SK-N-SH treated with all-trans-retinoic acid at 6 μM for 48 hours (cell line): ENCODE data around the gene GTF2A1L.

Source experiments
- ATAC-seq: fragments of 200-7000 bp; cut with Tn5 transposase; 3 replicates; pipeline ENCODE4 v1.9.1; 2020; ENCODE audit warnings: mild to moderate bottlenecking, moderate library complexity
- BACH2 ChIP-seq: fragments of 250-450 bp; sonication (Bioruptor Pico); IDR thresholded peaks from 2 replicates; pipeline ENCODE4 v1.9.0; 2021; ENCODE audit warnings: mild to moderate bottlenecking, borderline replicate concordance
- CSDC2 ChIP-seq: fragments of 250-450 bp; sonication (Bioruptor Pico); IDR thresholded peaks from 2 replicates; pipeline ENCODE4 v1.5.0; 2020; ENCODE audit warnings: mild to moderate bottlenecking, moderate library complexity
- CSRNP3 ChIP-seq: fragments of 250-450 bp; sonication (Bioruptor Pico); IDR thresholded peaks from 2 replicates; pipeline ENCODE4 v1.5.1; 2021; ENCODE audit warnings: mild to moderate bottlenecking, moderate library complexity
- ESRRG ChIP-seq: fragments of 250-450 bp; sonication (Bioruptor Pico); IDR thresholded peaks from 2 replicates; pipeline ENCODE4 v1.6.1; 2021; ENCODE audit warnings: mild to moderate bottlenecking
- GLIS3 ChIP-seq: fragments of 250-450 bp; sonication (Bioruptor Pico); IDR thresholded peaks from 2 replicates; pipeline ENCODE4 v1.5.0; 2020; ENCODE audit warnings: mild to moderate bottlenecking, moderate library complexity
- ISL1 ChIP-seq: fragments of 250-450 bp; sonication (Bioruptor Pico); IDR thresholded peaks from 2 replicates; pipeline ENCODE4 v2.1.2; 2022; ENCODE audit warnings: mild to moderate bottlenecking, moderate library complexity
- OSR1 ChIP-seq: fragments of 250-450 bp; sonication (Bioruptor Pico); IDR thresholded peaks from 2 replicates; pipeline ENCODE4 v1.8.0; 2022; ENCODE audit warnings: moderate library complexity, mild to moderate bottlenecking, inconsistent platforms
- PATZ1 ChIP-seq: fragments of 250-450 bp; sonication (Bioruptor Pico); IDR thresholded peaks from 2 replicates; pipeline ENCODE4 v1.8.0; 2020; ENCODE audit warnings: mild to moderate bottlenecking, moderate library complexity, borderline replicate concordance
- PPARA ChIP-seq: fragments of 250-450 bp; sonication (Bioruptor Pico); IDR thresholded peaks from 2 replicates; pipeline ENCODE4 v1.5.0; 2020; ENCODE audit warnings: mild to moderate bottlenecking, borderline replicate concordance
- RARB ChIP-seq: fragments of 250-450 bp; sonication (Bioruptor Pico); IDR thresholded peaks from 2 replicates; pipeline ENCODE4 v1.8.0; 2021; ENCODE audit warnings: mild to moderate bottlenecking, moderate library complexity
- SNAI2 ChIP-seq: fragments of 250-450 bp; sonication (Bioruptor Pico); IDR thresholded peaks from 2 replicates; pipeline ENCODE4 v1.5.0; 2020; ENCODE audit warnings: mild to moderate bottlenecking, moderate library complexity
- TCF4 ChIP-seq: fragments of 250-450 bp; sonication (Bioruptor Pico); IDR thresholded peaks from 2 replicates; pipeline ENCODE4 v1.8.0; 2021; ENCODE audit warnings: mild to moderate bottlenecking, moderate library complexity, borderline replicate concordance
- TSHZ2 ChIP-seq: fragments of 250-450 bp; sonication (Bioruptor Pico); IDR thresholded peaks from 2 replicates; pipeline ENCODE4 v1.5.0; 2020; ENCODE audit warnings: mild to moderate bottlenecking, moderate library complexity
- ZC3H10 ChIP-seq: fragments of 250-450 bp; sonication (Bioruptor Pico); IDR thresholded peaks from 2 replicates; pipeline ENCODE4 v1.5.1; 2021; ENCODE audit warnings: mild to moderate bottlenecking, moderate library complexity
- ZFP3 ChIP-seq: fragments of 250-450 bp; sonication (Bioruptor Pico); IDR thresholded peaks from 2 replicates; pipeline ENCODE4 v1.5.0; 2020; ENCODE audit warnings: mild to moderate bottlenecking, moderate library complexity
- ZNF70 ChIP-seq: fragments of 450-650 bp; formaldehyde crosslinking; IDR thresholded peaks from 2 replicates; pipeline ENCODE4 v1.5.0; 2020; ENCODE audit warnings: mild to moderate bottlenecking, moderate library complexity
- ZNF8 ChIP-seq: fragments of 450-650 bp; formaldehyde crosslinking; IDR thresholded peaks from 2 replicates; pipeline ENCODE4 v1.5.0; 2020; ENCODE audit warnings: mild to moderate bottlenecking, moderate library complexity
- TF ChIP-seq, protein P1 (sequence below): fragments of 250-450 bp; sonication (Bioruptor Pico); IDR thresholded peaks from 2 replicates; pipeline ENCODE4 v1.8.0; 2021; ENCODE audit warnings: low read depth, mild to moderate bottlenecking, moderate library complexity, borderline replicate concordance
- TF ChIP-seq, protein P2 (sequence below): fragments of 250-450 bp; sonication (Bioruptor Pico); IDR thresholded peaks from 2 replicates; pipeline ENCODE4 v1.5.1; 2020; ENCODE audit warnings: low read depth, mild to moderate bottlenecking, moderate library complexity

GTF2A1L gene

GRCh38 chr2:48721158-48721557, 103.5 kb downstream of the GTF2A1L start:
- no peak for TF ChIP-seq ISL1 (CRISPR knock-in tag)
- TF ChIP-seq PPARA = no peak
- no peak for TF ChIP-seq PATZ1 (CRISPR knock-in tag)
- no peak for TF ChIP-seq RARB
- TF ChIP-seq, protein P1, sequence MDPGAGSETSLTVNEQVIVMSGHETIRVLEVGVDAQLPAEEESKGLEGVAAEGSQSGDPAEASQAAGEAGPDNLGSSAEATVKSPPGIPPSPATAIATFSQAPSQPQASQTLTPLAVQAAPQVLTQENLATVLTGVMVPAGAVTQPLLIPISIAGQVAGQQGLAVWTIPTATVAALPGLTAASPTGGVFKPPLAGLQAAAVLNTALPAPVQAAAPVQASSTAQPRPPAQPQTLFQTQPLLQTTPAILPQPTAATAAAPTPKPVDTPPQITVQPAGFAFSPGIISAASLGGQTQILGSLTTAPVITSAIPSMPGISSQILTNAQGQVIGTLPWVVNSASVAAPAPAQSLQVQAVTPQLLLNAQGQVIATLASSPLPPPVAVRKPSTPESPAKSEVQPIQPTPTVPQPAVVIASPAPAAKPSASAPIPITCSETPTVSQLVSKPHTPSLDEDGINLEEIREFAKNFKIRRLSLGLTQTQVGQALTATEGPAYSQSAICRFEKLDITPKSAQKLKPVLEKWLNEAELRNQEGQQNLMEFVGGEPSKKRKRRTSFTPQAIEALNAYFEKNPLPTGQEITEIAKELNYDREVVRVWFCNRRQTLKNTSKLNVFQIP (CRISPR knock-in tag) = no peak
- TF ChIP-seq CSDC2 = no peak
- no peak for TF ChIP-seq ZC3H10 (CRISPR knock-in tag)
- no peak for TF ChIP-seq OSR1 (CRISPR knock-in tag)
- no peak for TF ChIP-seq ZFP3
- no peak for TF ChIP-seq TSHZ2 (CRISPR knock-in tag)
- TF ChIP-seq, all 23 proteins: peak for 0
- ATAC-seq = no peak

GRCh38 chr2:48722391-48722790, 104.7 kb downstream of the GTF2A1L start:
- ATAC-seq = no peak
- TF ChIP-seq GLIS3 (CRISPR knock-in tag) (no peak), ZNF70 (CRISPR knock-in tag) (no peak), OSR1 (CRISPR knock-in tag) (no peak), TCF4 (CRISPR knock-in tag) (no peak), BACH2 (no peak), SNAI2 (CRISPR knock-in tag) (no peak), ESRRG (CRISPR knock-in tag) (no peak), ZNF8 (CRISPR knock-in tag) (no peak), CSRNP3 (CRISPR knock-in tag) (no peak), TSHZ2 (CRISPR knock-in tag) (no peak), ZC3H10 (CRISPR knock-in tag) (no peak), ISL1 (CRISPR knock-in tag) (no peak), ZFP3 (no peak), RARB (no peak), PPARA (no peak)
- TF ChIP-seq, protein P2, sequence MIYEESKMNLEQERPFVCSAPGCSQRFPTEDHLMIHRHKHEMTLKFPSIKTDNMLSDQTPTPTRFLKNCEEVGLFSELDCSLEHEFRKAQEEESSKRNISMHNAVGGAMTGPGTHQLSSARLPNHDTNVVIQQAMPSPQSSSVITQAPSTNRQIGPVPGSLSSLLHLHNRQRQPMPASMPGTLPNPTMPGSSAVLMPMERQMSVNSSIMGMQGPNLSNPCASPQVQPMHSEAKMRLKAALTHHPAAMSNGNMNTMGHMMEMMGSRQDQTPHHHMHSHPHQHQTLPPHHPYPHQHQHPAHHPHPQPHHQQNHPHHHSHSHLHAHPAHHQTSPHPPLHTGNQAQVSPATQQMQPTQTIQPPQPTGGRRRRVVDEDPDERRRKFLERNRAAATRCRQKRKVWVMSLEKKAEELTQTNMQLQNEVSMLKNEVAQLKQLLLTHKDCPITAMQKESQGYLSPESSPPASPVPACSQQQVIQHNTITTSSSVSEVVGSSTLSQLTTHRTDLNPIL (CRISPR knock-in tag) = no peak
- TF ChIP-seq, protein P1 (CRISPR knock-in tag) = no peak
